GM12878 (cell line): Measurements from ENCODE around the gene CSMD2. TPM values are rescaled to one million over a fixed set of nuclear protein-coding genes. Genes with fewer than 3 reads are reported as not detected.

Source experiments
- ATAC-seq: fragments of 200-7000 bp; cut with Tn5 transposase; 3 replicates; pipeline ENCODE4 v1.9.1; 2020; ENCODE audit warnings: mild to moderate bottlenecking, moderate library complexity
- BruUV-seq: library from RNA; stranded (reverse); fragments of 400-500 nt; replicated peaks from 2 replicates; lab custom pipeline; 2021; lab: Mats Ljungman, UMichigan
- CTCF ChIA-PET: fragments of 300-600 bp; sonication (Branson Sonifier 250); formaldehyde crosslinking; extraction: SDS; loops from one replicate; lab custom pipeline; 2021; ENCODE audit warnings: inconsistent platforms; lab: Yijun Ruan, JAX
- POLR2A ChIA-PET: fragments of 350-600 bp; formaldehyde crosslinking; extraction: SDS; loops from one replicate; lab custom pipeline; 2021; ENCODE audit warnings: inconsistent platforms; lab: Charles Lee
- RAD21 ChIA-PET: fragments of 300-600 bp; sonication (Branson Sonifier 250); formaldehyde crosslinking; loops from one replicate; lab custom pipeline; 2023; ENCODE audit warnings: antibody characterized with exemption; ENCODE audit not compliant: unreplicated experiment; lab: Charles Lee
- SMC1A ChIA-PET: fragments of 300-600 bp; sonication (Branson Sonifier 250); formaldehyde crosslinking; loops from one replicate; lab custom pipeline; 2023; ENCODE audit not compliant: unreplicated experiment, uncharacterized antibody; lab: Charles Lee
- DNase-seq: peaks from one replicate; pipeline ENCODE4 v3.0.0-alpha.2; 2011; ENCODE audit warnings: low read depth, low spot score
- FAIRE-seq: peaks from 3 replicates; lab custom pipeline; 2011; peaks lifted over from hg19 to GRCh38; lab: Jason Lieb, UNC
- H2AFZ ChIP-seq: 2 replicates; pipeline ENCODE4 v1.6.0; 2011; ENCODE audit warnings: low read depth, low read length, control low read depth; ENCODE audit not compliant: control insufficient read depth
- H3K27ac ChIP-seq: 2 replicates; pipeline ENCODE4 v1.5.1; 2011; ENCODE audit warnings: control low read depth; ENCODE audit not compliant: control insufficient read depth, insufficient read depth
- H3K27me3 ChIP-seq, 2 experiments: replicated peaks in 1 of 2; 2 replicates each; pipeline versions ENCODE4 v1.6.0 to v1.6.1; 2011; ENCODE audit warnings: low read length in 1 of 2; ENCODE audit not compliant: control insufficient read depth in 2 of 2, insufficient read depth in 2 of 2
- H3K36me3 ChIP-seq, 2 experiments: 2 replicates each; pipeline ENCODE4 v1.5.1; 2011; ENCODE audit warnings: low read length in 1 of 2; ENCODE audit not compliant: control insufficient read depth in 2 of 2, insufficient read depth in 2 of 2
- H3K4me1 ChIP-seq: 2 replicates; pipeline ENCODE4 v1.6.1; 2011; ENCODE audit warnings: mild to moderate bottlenecking, low read length, moderate library complexity, mixed read lengths; ENCODE audit not compliant: control insufficient read depth, insufficient read depth
- H3K4me2 ChIP-seq: 2 replicates; pipeline ENCODE4 v1.6.0; 2011; ENCODE audit warnings: control low read depth; ENCODE audit not compliant: control insufficient read depth, insufficient read depth
- H3K4me3 ChIP-seq: fragments of 200-600 bp; sonication (generic); 2 replicates; pipeline ENCODE4 v1.5.1; 2016
- H3K79me2 ChIP-seq: 2 replicates; pipeline ENCODE4 v1.6.0; 2011; ENCODE audit warnings: low read length; ENCODE audit not compliant: control insufficient read depth, insufficient read depth
- H3K9ac ChIP-seq: 2 replicates; pipeline ENCODE4 v1.8.0; 2011; ENCODE audit warnings: low read length, control low read depth, mixed read lengths; ENCODE audit not compliant: control insufficient read depth, insufficient read depth
- H3K9me3 ChIP-seq: replicated peaks from 3 replicates; pipeline ENCODE4 v1.5.1; 2011; ENCODE audit warnings: mild to moderate bottlenecking, low read length; ENCODE audit not compliant: control insufficient read depth, insufficient read depth
- H4K20me1 ChIP-seq: 2 replicates; pipeline ENCODE4 v1.6.0; 2011; ENCODE audit not compliant: control insufficient read depth, insufficient read depth
- ASH2L ChIP-seq: fragments of 300-600, 200-600 bp; sonication (generic); IDR thresholded peaks from 2 replicates; pipeline ENCODE4 v1.6.1; 2017; ENCODE audit warnings: low read depth, mild to moderate bottlenecking, borderline replicate concordance
- ATF7 ChIP-seq: fragments of 450-650 bp; IDR thresholded peaks from 2 replicates; pipeline ENCODE4 v1.6.1; 2016; ENCODE audit warnings: low read depth, mild to moderate bottlenecking
- LARP7 ChIP-seq: fragments of 450-650 bp; IDR thresholded peaks from 2 replicates; pipeline ENCODE4 v1.6.1; 2017; ENCODE audit warnings: mild to moderate bottlenecking
- MEF2A ChIP-seq: IDR thresholded peaks from 2 replicates; pipeline ENCODE4 v1.6.1; 2011; ENCODE audit warnings: low read depth, mild to moderate bottlenecking, low read length, moderate library complexity; ENCODE audit not compliant: insufficient read depth
- MTA2 ChIP-seq: fragments of 450-650 bp; IDR thresholded peaks from 2 replicates; pipeline ENCODE4 v1.6.1; 2016; ENCODE audit warnings: low read depth, mild to moderate bottlenecking, moderate library complexity
- SMAD1 ChIP-seq: fragments of 450-650 bp; IDR thresholded peaks from 2 replicates; pipeline ENCODE4 v1.6.1; 2018; ENCODE audit warnings: mild to moderate bottlenecking, low read depth; ENCODE audit not compliant: partially characterized antibody
- SP1 ChIP-seq: IDR thresholded peaks from one replicate; pipeline ENCODE4 v1.6.1; 2011; ENCODE audit warnings: low read depth, low read length
- TARDBP ChIP-seq: IDR thresholded peaks from 2 replicates; pipeline ENCODE4 v1.6.1; 2016; ENCODE audit warnings: borderline replicate concordance
- USF1 ChIP-seq: IDR thresholded peaks from 2 replicates; pipeline ENCODE4 v1.6.1; 2011; ENCODE audit warnings: borderline replicate concordance, low read depth, mild to moderate bottlenecking, moderate library complexity, mixed read lengths, low read length; ENCODE audit not compliant: insufficient read depth; ENCODE audit errors: extremely low read length
- ZBED1 ChIP-seq: IDR thresholded peaks from 2 replicates; pipeline ENCODE4 v1.6.1; 2016; ENCODE audit warnings: borderline replicate concordance
- WGBS: methylation state at CpG from one replicate; pipeline ENCODE4 v1.1.6; 2016; ENCODE audit warnings: low lambda C conversion rate; ENCODE audit not compliant: insufficient replicate concordance, insufficient coverage; ENCODE audit errors: missing lambda C conversion rate; 5-methylcytosine and 5-hydroxymethylcytosine counted together
- in situ Hi-C: fragments of 300-500 bp; cut with MboI; formaldehyde crosslinking; loops from 9 replicates; pipeline ENCODE4 v1.14.3; 2018; ENCODE audit warnings: mixed read lengths
- intact Hi-C: fragments of 100-400 bp; cut with micrococcal nuclease; formaldehyde crosslinking; loops from one replicate; pipeline ENCODE4 v1.14.2; 2022; ENCODE audit not compliant: unreplicated experiment
- polyA plus RNA-seq, 11 experiments: library from polyadenylated mRNA; depleted of rRNA in 4 of 11; unstranded in 6 of 11; stranded (reverse) in 5 of 11; fragments of >200 nt; fragmentation: Nextera tagmentation in 4 of 11; fragmentation: Illumina TruSeq in 1 of 11; extraction: Ambion mirVana in 4 of 11; extraction: Trizol in 1 of 11; gene quantifications; 1 replicate in 1 of 11; 2 replicates in 10 of 11; pipeline versions ENCODE4 v1.2.1 to v1.2.3, GENCODE V29; 2011 to 2016; ENCODE audit warnings: inconsistent platforms in 2 of 11, missing spikeins in 2 of 11, low read depth in 1 of 11
- total RNA-seq, 4 experiments: library from RNA; depleted of rRNA in 3 of 4; stranded (reverse); fragments of >200 nt in 3 of 4; fragmentation: Illumina TruSeq in 1 of 4; extraction: Trizol in 1 of 4; gene quantifications; 2 replicates each; pipeline versions ENCODE4 v1.2.1 to v1.2.3, GENCODE V29; 2013 to 2021
- TF ChIP-seq, protein P1 (sequence below): IDR thresholded peaks from 2 replicates; pipeline ENCODE4 v1.6.1; 2012; ENCODE audit warnings: low read depth, low read length, improper control_type of control experiment
- TF ChIP-seq, protein P2 (sequence below), 3 experiments: IDR thresholded peaks in 2 of 3; conservative IDR thresholded peaks in 1 of 3; 2 replicates each; pipeline ENCODE4 v1.5.1; 2011; ENCODE audit warnings: low read depth in 3 of 3, low read length in 3 of 3, mild to moderate bottlenecking in 3 of 3, control low read depth in 2 of 3, moderate library complexity in 2 of 3, inconsistent platforms in 1 of 3, mixed read lengths in 1 of 3; ENCODE audit not compliant: control insufficient read depth in 2 of 3, insufficient read depth in 1 of 3; ENCODE audit errors: extremely low read depth in 1 of 3
- TF ChIP-seq, protein P3 (sequence below): IDR thresholded peaks from 2 replicates; pipeline ENCODE4 v1.6.1; 2011; ENCODE audit warnings: low read depth, low read length, improper control_type of control experiment, borderline replicate concordance
- TF ChIP-seq, protein P4 (sequence below): fragments of 450-650 bp; IDR thresholded peaks from 2 replicates; pipeline ENCODE4 v1.6.1; 2017; ENCODE audit warnings: mild to moderate bottlenecking

CSMD2 gene
- total and polyA plus RNA-seq, 10 of the 15 experiments (the other 5 are each of a cell fraction or from before 2014, with no cell fraction given) = under 0.01 TPM; not detected in 9

DNA sequence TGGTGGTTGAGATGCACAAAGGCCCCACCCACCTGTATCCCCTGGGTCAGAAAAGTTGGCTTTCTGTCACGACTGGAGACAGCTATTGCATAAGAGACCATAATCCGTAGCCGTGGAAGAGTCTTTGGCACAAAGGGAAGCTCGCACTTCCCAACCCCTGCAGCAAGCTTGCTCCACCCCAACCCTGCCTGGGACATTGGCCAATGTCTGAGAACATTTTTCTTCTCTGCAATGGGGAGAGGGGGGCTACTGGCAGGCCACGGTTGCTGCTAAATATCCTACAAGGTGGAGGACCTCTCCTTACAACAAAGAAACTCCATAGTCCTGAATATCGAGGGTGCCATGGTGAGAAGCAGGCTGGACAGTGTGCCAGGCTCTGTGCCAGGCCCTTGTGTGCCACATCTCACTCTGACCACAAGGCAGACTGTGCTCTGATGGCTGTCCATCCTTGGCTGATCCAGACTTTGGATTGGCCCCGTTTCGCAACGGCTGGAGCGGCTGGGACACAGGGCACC, 104.1 kb downstream of the CSMD2 start:
- ChIA-PET POLR2A (no interaction called here), CTCF (no interaction called here), SMC1A (no interaction called here), RAD21 (no interaction called here)
- Histone ChIP-seq H3K36me3 (no peaks in the 10 kb centered on the region), H3K9ac (no peak overlapping the region), H3K79me2 (no peaks in the 10 kb centered on the region), H4K20me1 (no peaks in the 10 kb centered on the region), H3K4me2 (no peak overlapping the region), H3K4me1 (no peaks in the 10 kb centered on the region), H3K27ac (no peak overlapping the region), H3K27me3 (no peaks in the 10 kb centered on the region), H3K4me3 (no peak overlapping the region), H3K9me3 (no peaks in the 10 kb centered on the region), H2AFZ (no peak overlapping the region)
- ATAC-seq = no peak
- intact Hi-C loops (no loop called here), in situ Hi-C loops (no loop called here)
- no TSS peak for BruUV-seq
- WGBS = 22% methylated on average over 10 of the region's 10 CpGs
- no peak for DNase-seq
- no peak for FAIRE-seq
- TF ChIP-seq USF1 (no peak), LARP7 (no peak), TARDBP (no peak), ZBED1 (no peak), ASH2L (no peak), SP1 (no peak), ATF7 (no peak), MTA2 (no peak), MEF2A (no peak), SMAD1 (no peak)
- TF ChIP-seq, protein P1, sequence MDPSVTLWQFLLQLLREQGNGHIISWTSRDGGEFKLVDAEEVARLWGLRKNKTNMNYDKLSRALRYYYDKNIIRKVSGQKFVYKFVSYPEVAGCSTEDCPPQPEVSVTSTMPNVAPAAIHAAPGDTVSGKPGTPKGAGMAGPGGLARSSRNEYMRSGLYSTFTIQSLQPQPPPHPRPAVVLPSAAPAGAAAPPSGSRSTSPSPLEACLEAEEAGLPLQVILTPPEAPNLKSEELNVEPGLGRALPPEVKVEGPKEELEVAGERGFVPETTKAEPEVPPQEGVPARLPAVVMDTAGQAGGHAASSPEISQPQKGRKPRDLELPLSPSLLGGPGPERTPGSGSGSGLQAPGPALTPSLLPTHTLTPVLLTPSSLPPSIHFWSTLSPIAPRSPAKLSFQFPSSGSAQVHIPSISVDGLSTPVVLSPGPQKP = no peak
- TF ChIP-seq, protein P2, sequence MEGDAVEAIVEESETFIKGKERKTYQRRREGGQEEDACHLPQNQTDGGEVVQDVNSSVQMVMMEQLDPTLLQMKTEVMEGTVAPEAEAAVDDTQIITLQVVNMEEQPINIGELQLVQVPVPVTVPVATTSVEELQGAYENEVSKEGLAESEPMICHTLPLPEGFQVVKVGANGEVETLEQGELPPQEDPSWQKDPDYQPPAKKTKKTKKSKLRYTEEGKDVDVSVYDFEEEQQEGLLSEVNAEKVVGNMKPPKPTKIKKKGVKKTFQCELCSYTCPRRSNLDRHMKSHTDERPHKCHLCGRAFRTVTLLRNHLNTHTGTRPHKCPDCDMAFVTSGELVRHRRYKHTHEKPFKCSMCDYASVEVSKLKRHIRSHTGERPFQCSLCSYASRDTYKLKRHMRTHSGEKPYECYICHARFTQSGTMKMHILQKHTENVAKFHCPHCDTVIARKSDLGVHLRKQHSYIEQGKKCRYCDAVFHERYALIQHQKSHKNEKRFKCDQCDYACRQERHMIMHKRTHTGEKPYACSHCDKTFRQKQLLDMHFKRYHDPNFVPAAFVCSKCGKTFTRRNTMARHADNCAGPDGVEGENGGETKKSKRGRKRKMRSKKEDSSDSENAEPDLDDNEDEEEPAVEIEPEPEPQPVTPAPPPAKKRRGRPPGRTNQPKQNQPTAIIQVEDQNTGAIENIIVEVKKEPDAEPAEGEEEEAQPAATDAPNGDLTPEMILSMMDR (IDR thresholded peaks at IDR 0.05 in 2 of 3, conservative IDR thresholded peaks at IDR 0.05 in 1 of 3; ENCODE audit: control insufficient read depth in 2 of 3, extremely low read depth in 1 of 3, insufficient read depth in 1 of 3, low read depth in 3 of 3, low read length in 3 of 3) = no peak
- TF ChIP-seq, protein P3, sequence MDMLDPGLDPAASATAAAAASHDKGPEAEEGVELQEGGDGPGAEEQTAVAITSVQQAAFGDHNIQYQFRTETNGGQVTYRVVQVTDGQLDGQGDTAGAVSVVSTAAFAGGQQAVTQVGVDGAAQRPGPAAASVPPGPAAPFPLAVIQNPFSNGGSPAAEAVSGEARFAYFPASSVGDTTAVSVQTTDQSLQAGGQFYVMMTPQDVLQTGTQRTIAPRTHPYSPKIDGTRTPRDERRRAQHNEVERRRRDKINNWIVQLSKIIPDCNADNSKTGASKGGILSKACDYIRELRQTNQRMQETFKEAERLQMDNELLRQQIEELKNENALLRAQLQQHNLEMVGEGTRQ = no peak
- TF ChIP-seq, protein P4, sequence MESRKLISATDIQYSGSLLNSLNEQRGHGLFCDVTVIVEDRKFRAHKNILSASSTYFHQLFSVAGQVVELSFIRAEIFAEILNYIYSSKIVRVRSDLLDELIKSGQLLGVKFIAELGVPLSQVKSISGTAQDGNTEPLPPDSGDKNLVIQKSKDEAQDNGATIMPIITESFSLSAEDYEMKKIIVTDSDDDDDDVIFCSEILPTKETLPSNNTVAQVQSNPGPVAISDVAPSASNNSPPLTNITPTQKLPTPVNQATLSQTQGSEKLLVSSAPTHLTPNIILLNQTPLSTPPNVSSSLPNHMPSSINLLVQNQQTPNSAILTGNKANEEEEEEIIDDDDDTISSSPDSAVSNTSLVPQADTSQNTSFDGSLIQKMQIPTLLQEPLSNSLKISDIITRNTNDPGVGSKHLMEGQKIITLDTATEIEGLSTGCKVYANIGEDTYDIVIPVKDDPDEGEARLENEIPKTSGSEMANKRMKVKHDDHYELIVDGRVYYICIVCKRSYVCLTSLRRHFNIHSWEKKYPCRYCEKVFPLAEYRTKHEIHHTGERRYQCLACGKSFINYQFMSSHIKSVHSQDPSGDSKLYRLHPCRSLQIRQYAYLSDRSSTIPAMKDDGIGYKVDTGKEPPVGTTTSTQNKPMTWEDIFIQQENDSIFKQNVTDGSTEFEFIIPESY = no peak
